Stimulated activated effector memory CD8-positive, alpha-beta T cell treated with anti-CD3 and anti-CD28 coated beads, Interleukin-12 subunit alpha, Interleukin-12 subunit beta, amount 100 ng/mL, for 72 hours (primary cell): ENCODE results near the gene PTGIS.
"Not testable (repeated sequence)": the region's sequence is repeated elsewhere in the genome, so short reads cannot be mapped to it uniquely, and the experiment has no call there.

Experiments
- ATAC-seq: fragments of 150-1000 bp; cut with Tn5 transposase; 2 replicates; pipeline ENCODE4 v1.10.0; 2021
- DNase-seq, 2 donors: peaks; one replicate each; pipeline ENCODE4 v3.0.0; 2021 to 2022; ENCODE audit warnings: low spot score in 2 of 2
- H3K27ac Mint-ChIP-seq: one replicate; pipeline ENCODE4 v1.8.0; 2022; ENCODE audit warnings: mild to moderate bottlenecking, mixed read lengths
- H3K36me3 Mint-ChIP-seq: one replicate; pipeline ENCODE4 v1.8.0; 2022; ENCODE audit warnings: mild to moderate bottlenecking, mixed read lengths
- H3K4me1 Mint-ChIP-seq: one replicate; pipeline ENCODE4 v1.8.0; 2022; ENCODE audit warnings: mixed read lengths
- H3K4me3 Mint-ChIP-seq: one replicate; pipeline ENCODE4 v1.8.0; 2022; ENCODE audit warnings: mild to moderate bottlenecking, mixed read lengths
- H3K9me3 Mint-ChIP-seq: one replicate; pipeline ENCODE4 v1.8.0; 2022; ENCODE audit warnings: mixed read lengths

The PTGIS gene

GRCh38 chr20:49572857-49573256 lies 4.9 kb upstream of the PTGIS start:
- ATAC-seq (no peak), DNase-seq (no peak)
- H3K27ac Mint-ChIP-seq: peak overlapping the region; percentile 82
- H3K36me3 Mint-ChIP-seq: peaks cover 6% of the 10 kb centered on the region
- H3K4me1 Mint-ChIP-seq: peaks cover 61% of the 10 kb centered on the region
- peaks cover 3% of the 10 kb centered on the region for H3K9me3 Mint-ChIP-seq
- peak overlapping the region; percentile 56 for H3K4me3 Mint-ChIP-seq

- H3K4me1 Mint-ChIP-seq: peaks cover 48% of the 10 kb centered on the region
- DNase-seq (no peak), ATAC-seq (no peak)
- no peak overlapping the region for H3K4me3 Mint-ChIP-seq
- no peak overlapping the region for H3K27ac Mint-ChIP-seq
- peaks cover 2% of the 10 kb centered on the region for H3K9me3 Mint-ChIP-seq
- peaks cover 6% of the 10 kb centered on the region for H3K36me3 Mint-ChIP-seq
Measured at GRCh38 chr20:49571553-49571835, 3.6 kb upstream of the PTGIS start.

GRCh38 chr20:49570828-49571552 lies 3.1 kb upstream of the PTGIS start:
- DNase-seq (no peak), ATAC-seq (no peak)
- H3K9me3 Mint-ChIP-seq: no peaks in the 10 kb centered on the region
- no peak overlapping the region for H3K4me3 Mint-ChIP-seq
- peak overlapping the region; percentile 1 for H3K27ac Mint-ChIP-seq
- peaks cover 43% of the 10 kb centered on the region for H3K4me1 Mint-ChIP-seq
- peaks cover 6% of the 10 kb centered on the region for H3K36me3 Mint-ChIP-seq

- peaks cover 40% of the 10 kb centered on the region for H3K4me1 Mint-ChIP-seq
- H3K27ac Mint-ChIP-seq: peak overlapping the region; percentile 1
- H3K36me3 Mint-ChIP-seq: peaks cover 6% of the 10 kb centered on the region
- no peak for DNase-seq
- no peak overlapping the region for H3K4me3 Mint-ChIP-seq
- ATAC-seq: no peak
- no peaks in the 10 kb centered on the region for H3K9me3 Mint-ChIP-seq
Measured at GRCh38 chr20:49570161-49570827, 2.4 kb upstream of the PTGIS start.

GRCh38 chr20:49569411-49570115 lies 1.6 kb upstream of the PTGIS start:
- H3K36me3 Mint-ChIP-seq: peaks cover 6% of the 10 kb centered on the region

GRCh38 chr20:49568278-49569151 lies 578 bp upstream of the PTGIS start:
- peak overlapping the region; percentile 83 for H3K27ac Mint-ChIP-seq
- H3K36me3 Mint-ChIP-seq: peaks cover 6% of the 10 kb centered on the region
- ATAC-seq (peak; percentile 40), DNase-seq (no peak)
- peak overlapping the region; percentile 64 for H3K4me3 Mint-ChIP-seq
- no peaks in the 10 kb centered on the region for H3K9me3 Mint-ChIP-seq
- peaks cover 35% of the 10 kb centered on the region for H3K4me1 Mint-ChIP-seq

More at GRCh38 chr20:49569411-49570115, 1.6 kb upstream of the PTGIS start:
- DNase-seq (no peak), ATAC-seq (no peak)
- Mint-ChIP-seq H3K4me3 (no peak overlapping the region), H3K27ac (peak overlapping the region; percentile 1), H3K9me3 (no peaks in the 10 kb centered on the region), H3K4me1 (peaks cover 40% of the 10 kb centered on the region)

- Mint-ChIP-seq H3K27ac (no peak overlapping the region), H3K36me3 (no peaks in the 10 kb centered on the region), H3K4me3 (peak overlapping the region; percentile 64), H3K9me3 (no peaks in the 10 kb centered on the region), H3K4me1 (peaks cover 31% of the 10 kb centered on the region)
- DNase-seq (no peak), ATAC-seq (no peak)
Measured at GRCh38 chr20:49566401-49567364, 1.3 kb downstream of the PTGIS start.

GRCh38 chr20:49564991-49565390 lies 2.9 kb downstream of the PTGIS start:
- ATAC-seq, H3K27ac Mint-ChIP-seq, H3K9me3 Mint-ChIP-seq, H3K4me3 Mint-ChIP-seq, H3K36me3 Mint-ChIP-seq, DNase-seq: not testable (repeated sequence)
- H3K4me1 Mint-ChIP-seq: peaks cover 38% of the 10 kb centered on the region

GRCh38 chr20:49563015-49563980 lies 4.6 kb downstream of the PTGIS start:
- ATAC-seq: no peak
- H3K4me1 Mint-ChIP-seq: peaks cover 23% of the 10 kb centered on the region
- no peak overlapping the region for H3K4me3 Mint-ChIP-seq
- H3K9me3 Mint-ChIP-seq: no peaks in the 10 kb centered on the region
- peak overlapping the region; percentile 26 for H3K27ac Mint-ChIP-seq
- no peak for DNase-seq
- peaks cover 5% of the 10 kb centered on the region for H3K36me3 Mint-ChIP-seq

- no peak overlapping the region for H3K4me3 Mint-ChIP-seq
- ATAC-seq: no peak
Measured at GRCh38 chr20:49562311-49563014, 5.5 kb downstream of the PTGIS start.

GRCh38 chr20:49561806-49562205 lies 6.1 kb downstream of the PTGIS start:
- no peaks in the 10 kb centered on the region for H3K9me3 Mint-ChIP-seq
- no peak overlapping the region for H3K4me3 Mint-ChIP-seq
- peaks cover 23% of the 10 kb centered on the region for H3K4me1 Mint-ChIP-seq
- no peak for ATAC-seq
- DNase-seq: no peak
- H3K27ac Mint-ChIP-seq: no peak overlapping the region
- H3K36me3 Mint-ChIP-seq: peaks cover 5% of the 10 kb centered on the region

More at GRCh38 chr20:49562311-49563014, 5.5 kb downstream of the PTGIS start:
- H3K27ac Mint-ChIP-seq: peak overlapping the region; percentile 26
- no peak for DNase-seq
- no peaks in the 10 kb centered on the region for H3K9me3 Mint-ChIP-seq
- peaks cover 5% of the 10 kb centered on the region for H3K36me3 Mint-ChIP-seq
- peaks cover 23% of the 10 kb centered on the region for H3K4me1 Mint-ChIP-seq

GRCh38 chr20:49561256-49561655 lies 6.7 kb downstream of the PTGIS start:
- no peak overlapping the region for H3K27ac Mint-ChIP-seq
- DNase-seq (no peak), ATAC-seq (no peak)
- H3K4me1 Mint-ChIP-seq: peaks cover 23% of the 10 kb centered on the region
- no peaks in the 10 kb centered on the region for H3K9me3 Mint-ChIP-seq
- H3K36me3 Mint-ChIP-seq: peaks cover 5% of the 10 kb centered on the region
- H3K4me3 Mint-ChIP-seq: no peak overlapping the region

- ATAC-seq: no peak
- DNase-seq: no peak
- Mint-ChIP-seq H3K36me3 (peaks cover 5% of the 10 kb centered on the region), H3K4me1 (peaks cover 23% of the 10 kb centered on the region), H3K4me3 (no peak overlapping the region), H3K27ac (no peak overlapping the region), H3K9me3 (no peaks in the 10 kb centered on the region)
Measured at GRCh38 chr20:49560646-49561045, 7.3 kb downstream of the PTGIS start.
